HG03432 (cell line): ENCODE measurements around the gene FAM228A.
"Not testable (repeated sequence)": the region's sequence is repeated elsewhere in the genome, so short reads cannot be mapped to it uniquely, and the experiment has no call there.

Source experiments
- ATAC-seq: cut with Tn5 transposase; IDR thresholded peaks from one replicate; pipeline ENCODE4 v1.9.1; 2021; ENCODE audit warnings: mild to moderate bottlenecking, moderate library complexity; ENCODE audit not compliant: unreplicated experiment

The FAM228A gene

DNA sequence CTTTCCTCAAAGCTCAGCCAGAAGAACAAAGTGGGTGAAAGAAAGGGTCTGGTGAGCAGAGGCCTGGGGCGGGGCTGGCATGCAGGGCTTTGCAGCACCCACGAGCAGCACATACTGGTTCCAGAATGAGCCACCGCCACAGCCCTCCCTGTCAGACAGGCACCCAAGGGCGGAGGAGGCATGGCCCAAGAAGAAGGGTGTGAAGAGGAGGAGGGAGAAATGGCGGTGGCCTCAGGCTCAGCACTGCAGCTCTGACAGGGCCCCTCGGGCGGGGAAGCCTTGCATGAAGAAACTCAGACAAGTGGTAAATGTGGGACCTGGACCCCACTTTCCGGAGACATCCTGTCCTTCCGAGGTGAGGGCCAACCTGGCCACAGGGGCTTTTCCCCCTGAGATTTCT is 15.7 kb downstream of the FAM228A start:
- ATAC-seq = no peak

DNA sequence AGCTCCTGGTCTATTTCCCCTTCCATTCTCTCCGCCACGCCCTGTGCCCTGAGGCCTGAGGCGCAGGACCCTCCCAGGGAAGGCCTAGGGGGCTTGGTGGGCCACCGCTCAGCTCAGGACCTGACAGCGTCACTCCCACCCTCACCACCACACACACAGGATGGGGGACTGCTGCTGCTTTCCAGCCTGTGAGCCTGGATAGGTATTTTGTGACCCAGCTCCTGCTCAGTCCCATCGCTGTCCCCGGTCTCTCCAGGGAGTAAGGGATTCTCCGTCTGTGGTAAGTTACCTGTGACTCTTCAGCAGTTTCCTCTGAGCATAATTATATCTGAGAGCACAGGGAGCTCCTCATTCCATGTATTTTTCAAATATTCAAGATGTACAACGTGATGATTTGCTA is 16.3 kb downstream of the FAM228A start:
- ATAC-seq = no peak

DNA sequence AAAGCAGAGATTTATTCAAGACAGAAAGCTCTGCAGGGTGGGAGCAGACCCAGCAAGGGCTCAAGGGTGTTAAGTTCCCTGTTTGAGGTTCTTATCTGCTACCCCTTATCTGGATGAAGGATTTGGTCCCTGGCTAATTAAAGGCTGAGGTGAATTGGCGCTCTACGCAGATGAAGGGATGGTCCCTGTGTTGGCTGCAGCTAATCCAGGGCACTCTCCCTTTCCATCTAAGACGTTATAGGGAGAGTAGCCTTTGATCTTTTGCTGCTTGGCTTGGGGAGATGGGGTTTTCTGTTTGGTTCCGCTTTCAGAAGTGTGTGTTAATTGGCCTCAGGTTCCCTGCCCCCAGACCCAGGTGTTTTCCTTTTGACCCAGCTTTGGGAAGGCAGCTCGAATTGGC is 17.0 kb downstream of the FAM228A start:
- no peak for ATAC-seq

DNA sequence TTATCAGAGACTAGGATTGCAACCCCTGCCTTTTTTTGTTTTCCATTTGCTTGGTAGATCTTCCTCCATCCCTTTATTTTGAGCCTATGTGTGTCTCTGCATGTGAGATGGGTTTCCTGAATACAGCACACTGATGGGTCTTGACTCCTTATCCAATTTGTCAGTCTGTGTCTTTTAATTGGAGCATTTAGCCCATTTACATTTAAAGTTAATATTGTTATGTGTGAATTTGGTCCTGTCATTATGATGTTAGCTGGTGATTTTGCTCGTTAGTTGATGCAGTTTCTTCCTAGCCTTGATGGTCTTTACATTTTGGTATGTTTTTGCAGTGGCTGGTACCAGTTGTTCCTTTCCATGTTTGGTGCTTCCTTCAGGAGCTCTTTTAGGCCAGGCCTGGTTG is 22.4 kb downstream of the FAM228A start:
- ATAC-seq = not testable (repeated sequence)

DNA sequence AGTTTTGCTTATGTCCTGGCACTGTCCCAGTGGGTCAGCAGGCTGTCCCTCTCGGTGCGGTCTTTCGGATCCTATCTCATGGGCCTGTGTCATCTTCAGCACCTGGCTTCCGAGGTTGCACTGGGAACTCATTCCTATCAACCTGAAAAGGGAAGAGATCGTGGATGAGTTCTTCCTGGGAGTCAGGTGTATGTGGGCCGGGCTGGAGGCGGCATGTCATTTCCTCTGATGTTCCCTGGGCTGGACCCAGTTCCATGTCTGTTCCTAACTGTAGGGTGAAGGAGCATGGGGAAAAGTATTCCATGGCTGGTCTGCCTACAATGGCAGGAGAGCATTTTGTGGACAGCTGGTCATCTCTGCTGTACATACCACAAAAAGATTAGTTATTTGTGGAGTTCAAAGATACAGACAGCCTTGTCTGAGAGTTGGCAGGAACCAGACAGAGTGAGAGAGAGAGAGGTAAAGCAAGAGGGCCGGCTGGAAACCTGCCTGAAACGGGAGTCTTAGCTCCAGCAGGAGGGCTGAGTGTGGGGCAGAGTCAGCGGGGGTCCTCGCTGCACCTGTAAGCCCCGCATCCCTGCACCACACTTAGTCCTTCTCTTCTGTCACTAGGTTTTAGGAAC is 25.2 kb downstream of the FAM228A start:
- no peak for ATAC-seq

DNA sequence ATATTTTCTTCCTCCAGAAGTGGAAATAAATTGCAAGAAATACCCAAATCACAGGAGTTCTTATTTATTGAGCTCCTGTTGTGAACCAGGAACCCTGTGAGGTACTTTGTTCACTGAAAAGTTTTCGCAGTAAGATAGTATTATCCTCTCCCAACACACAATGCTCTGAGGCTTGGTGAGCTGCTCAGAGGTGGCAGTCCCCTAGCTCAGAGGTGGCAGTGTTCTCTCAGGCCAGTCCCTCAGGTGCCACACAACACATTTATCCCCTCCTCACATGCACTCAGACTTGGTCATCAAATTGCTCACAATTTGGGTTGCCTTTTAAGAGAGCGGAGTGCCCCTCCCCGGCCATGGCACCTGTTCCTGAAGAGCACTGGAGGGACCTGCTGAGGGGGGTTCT is 25.9 kb downstream of the FAM228A start:
- ATAC-seq = no peak

DNA sequence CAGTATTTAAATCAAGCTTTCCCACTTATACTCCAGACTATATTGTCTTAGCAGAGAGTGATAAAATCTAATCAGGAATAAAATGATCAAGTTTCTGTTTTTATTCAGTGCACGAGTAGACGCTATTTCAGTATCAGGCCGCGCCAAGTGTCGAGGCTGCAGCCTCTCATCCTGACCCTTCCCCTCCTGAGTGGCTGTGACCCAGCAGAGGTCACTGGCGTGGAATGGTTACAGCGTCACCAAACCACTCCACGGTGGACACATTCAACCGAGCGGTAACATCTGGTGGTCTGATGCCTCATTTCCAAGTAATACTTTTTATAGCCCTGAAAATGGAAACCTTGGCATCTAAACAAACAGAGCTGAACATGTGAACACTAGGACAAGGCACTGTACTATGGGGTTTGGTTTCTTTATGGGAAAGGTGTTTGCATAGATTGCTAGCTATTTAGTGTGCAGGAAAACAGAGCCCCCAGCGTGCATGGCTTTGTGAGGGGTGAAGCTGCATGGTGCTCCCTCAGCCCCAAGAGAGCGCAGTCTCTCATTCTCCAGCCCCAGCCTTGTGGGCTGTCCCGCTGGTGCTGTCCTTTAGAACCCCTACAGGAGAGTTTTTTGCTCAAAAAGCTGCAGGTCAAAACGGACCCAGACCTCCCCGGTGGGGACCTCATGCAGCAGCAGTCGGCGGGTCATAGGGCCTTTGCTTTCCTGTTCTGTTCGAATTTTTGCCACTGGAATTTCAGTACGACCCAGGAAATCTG is 28.4 kb downstream of the FAM228A start:
- no peak for ATAC-seq

DNA sequence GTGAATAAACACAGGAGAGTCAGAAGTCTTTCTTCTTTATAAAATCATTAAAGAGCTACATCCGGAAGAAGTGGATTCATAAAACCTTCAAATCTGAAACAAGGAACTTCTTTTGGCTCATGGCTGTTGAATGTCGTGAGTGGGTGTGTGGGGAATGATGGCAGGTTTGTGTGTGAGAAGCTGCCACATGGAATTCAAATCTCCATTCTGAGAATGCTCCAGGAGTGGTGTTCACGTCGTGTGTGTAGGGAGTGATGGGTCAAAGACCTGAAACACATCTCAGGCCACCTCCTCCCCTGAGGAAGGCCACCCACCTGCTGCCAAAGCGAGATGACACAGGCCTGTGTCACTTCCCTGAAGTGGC is 28.9 kb downstream of the FAM228A start:
- no peak for ATAC-seq

DNA sequence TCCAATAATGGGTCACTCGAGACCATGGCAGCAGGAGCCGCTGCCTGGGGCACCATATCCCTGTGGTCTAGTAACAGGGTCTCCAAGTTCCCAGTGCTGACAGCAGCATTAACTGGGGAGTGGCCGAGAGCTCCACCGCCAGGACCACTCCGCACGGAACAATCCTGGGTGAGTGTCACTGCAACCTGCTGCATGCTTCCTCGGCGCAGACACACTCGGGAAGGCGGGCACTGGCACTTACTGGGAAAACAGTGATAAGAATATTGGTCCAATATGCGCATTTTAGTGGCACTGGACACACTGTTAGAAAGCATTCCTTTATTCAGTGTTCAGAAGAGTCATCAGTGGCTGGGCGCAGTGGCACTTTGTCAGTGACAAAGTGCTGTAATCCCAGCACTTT is 29.7 kb downstream of the FAM228A start:
- no peak for ATAC-seq

DNA sequence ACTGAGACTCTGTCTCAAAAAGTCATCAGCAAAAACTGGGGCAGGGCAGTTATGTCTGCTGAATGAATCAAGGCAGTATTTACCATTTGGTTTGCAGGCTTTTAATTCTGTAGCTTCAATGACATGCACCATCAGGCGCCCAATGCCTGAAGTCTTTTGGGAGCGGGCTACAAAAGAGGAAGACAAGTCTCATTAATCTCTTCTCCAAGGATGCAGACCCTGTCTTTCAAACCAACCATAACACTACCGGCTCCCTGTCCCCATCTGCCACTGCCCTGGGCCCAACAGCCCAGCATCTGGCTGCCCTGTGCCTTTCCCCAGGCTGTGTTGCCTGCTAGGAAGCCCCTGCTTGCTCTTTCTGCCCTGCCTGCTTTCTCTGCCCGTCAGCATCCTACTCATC is 30.3 kb downstream of the FAM228A start:
- no peak for ATAC-seq

DNA sequence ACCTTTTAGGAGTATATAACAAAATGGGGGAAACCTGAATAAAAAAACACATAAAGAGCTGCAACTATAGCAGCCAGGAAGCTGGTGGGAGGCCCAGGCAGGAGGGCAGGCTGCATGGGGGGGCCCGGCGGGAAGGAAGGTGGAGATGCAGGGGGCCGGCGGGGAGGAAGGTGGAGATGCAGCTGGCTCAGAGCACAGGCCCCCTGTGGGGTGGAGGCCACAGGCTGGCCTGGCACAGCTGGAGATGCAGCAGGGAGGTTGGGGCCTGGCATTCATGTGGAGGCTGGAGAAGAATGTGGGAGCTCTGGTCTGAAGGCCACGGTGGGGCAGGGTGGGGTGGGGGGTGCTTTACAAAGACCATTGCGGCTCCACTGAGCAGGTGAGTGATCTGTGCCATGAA is 31.4 kb downstream of the FAM228A start:
- ATAC-seq = no peak

DNA sequence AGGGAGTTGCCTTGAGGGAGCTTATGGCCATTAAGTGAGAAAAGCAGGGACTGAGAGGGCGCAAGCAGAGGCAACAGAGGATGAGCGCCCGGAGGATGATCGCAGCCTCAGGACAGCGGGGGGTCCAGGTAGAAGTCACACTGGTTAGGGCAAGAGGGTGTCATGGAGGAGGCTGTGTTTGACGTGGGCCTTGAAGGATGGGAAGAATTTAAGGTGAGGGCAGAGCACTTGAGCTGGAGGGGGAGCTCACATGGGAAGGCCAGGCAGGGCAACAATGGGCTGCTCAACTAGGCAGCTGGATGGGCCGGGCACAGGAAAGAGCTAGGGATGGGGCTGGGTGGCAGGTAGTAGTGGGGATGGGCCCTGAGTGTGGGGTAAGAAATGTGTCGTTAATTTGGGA is 31.9 kb downstream of the FAM228A start:
- no peak for ATAC-seq

DNA sequence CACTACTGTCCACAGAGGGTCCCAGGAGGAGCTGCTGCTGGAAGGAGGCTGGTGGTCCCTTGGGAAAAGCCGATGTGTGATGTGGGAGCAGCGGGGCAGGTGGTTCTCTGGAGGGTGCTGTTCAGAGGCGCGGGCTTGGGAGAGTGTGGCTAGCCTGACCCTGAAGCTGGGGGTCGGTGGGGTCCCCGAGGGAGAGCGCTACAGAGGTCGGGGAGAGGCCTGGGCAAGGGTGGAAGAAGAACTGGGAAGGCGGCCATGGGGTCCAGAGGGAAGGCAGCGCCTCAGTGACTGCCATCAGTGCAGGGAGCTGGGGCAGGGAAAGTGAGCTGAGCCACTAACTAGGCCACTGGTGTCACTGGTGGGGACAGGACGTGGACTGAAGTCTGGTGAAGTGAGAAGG is 32.5 kb downstream of the FAM228A start:
- no peak for ATAC-seq

DNA sequence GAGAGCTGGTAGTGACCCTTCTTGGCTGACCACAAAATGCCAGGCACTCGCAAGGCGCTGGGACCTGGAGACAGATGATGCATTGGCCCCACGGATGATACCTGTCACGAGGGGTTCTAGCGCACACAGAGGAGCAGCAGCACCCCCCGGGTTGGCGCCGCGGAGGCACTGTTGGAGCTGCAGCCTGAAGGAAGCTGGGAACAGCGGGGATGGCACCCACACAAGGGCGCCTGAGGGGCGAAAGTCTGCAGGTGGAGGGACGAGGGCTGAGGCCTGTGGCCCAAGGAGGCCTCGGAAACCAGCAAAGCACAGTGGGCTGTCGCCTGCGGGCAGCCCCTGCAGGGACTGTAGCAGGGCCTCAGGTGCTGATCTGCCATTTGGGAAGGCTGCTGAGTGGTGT is 33.6 kb downstream of the FAM228A start:
- ATAC-seq = no peak

DNA sequence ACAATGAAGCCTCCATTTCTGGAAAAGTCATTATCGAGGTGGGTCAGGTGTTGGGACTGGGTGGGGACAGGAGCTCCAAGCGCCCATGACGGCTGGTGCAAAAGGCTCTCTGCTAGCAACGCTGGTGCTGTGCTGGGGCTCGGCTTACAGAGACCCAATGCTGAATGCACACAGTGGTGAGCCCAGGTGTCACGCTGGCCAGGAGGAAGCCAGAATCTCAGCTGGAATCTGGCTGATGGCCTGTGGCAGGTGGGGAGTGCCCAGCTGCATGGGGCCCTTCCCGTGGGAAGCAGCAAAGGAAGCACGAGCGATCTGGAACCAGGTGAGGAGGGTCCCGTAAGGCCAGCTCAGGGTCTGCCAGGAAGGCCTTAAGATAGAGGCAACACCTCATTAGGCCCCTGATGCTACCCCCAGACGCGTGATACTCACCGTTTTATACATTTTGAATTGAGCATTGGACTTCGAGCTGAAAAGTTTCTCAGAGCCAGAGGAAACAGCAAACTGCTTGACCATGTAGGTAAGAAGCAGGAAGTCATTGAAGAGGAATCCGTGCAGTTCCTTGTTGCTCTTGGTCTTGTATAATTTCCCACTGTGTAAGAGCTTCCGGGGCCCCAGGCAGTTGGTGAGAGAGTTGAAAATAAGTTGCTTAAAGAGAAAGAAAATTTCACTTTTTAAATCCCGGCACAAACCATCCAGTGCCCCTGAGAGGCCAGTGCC is 34.7 kb downstream of the FAM228A start:
- ATAC-seq = no peak

DNA sequence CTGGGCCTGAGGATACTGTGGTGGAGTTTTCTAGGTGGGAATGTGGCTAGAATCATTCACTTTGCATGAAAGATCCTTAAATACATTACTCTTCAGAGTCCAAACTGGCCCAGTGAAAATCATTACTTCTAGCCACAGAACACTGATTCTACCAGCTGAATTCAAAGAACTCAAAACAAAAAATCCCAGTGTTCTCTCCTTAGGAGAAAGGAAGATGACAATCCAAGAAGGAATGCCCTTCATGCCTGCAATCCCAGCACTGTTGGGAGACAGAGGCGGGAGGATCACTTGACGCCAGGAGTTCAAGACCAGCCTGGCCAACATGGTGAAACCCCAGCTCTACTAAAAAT is 35.2 kb downstream of the FAM228A start:
- ATAC-seq = no peak

DNA sequence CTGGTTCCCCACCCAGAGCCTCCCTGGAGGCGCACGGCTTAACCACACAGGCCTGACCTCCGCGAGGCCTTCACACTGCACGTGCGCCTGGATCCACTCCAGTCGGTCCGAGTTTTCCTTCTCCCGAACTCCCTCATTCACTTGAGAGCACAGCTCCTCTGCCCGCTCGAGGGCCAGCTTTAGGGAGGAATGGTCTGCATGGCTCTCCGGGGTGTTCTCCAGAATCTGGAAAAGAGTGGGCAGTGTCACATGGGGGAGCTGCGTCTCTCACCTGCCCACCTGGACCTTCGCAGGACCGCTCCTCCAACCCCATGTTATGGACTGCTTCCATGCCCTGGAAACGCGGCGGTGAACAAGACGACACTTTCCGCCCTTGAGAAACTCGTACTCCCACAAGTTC is 35.9 kb downstream of the FAM228A start:
- no peak for ATAC-seq

DNA sequence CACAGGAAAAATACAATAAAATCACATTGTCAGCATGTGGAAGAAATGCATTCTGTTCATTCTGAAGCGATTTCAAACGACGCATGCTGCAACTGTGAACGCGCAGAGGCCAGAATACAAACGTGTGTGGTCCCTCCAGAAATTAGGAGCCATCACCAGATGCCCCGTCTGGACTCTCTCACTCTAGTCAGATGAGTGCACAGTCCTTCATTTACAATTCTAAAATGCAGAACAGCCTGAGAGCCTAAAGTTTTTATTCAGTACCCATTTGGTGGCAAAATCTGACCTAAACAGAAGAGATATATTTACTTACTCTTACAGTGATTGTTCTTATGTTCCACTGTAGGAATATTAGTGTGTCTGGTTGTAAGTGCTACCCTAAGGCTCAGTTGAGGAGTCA is 36.6 kb downstream of the FAM228A start:
- no peak for ATAC-seq

DNA sequence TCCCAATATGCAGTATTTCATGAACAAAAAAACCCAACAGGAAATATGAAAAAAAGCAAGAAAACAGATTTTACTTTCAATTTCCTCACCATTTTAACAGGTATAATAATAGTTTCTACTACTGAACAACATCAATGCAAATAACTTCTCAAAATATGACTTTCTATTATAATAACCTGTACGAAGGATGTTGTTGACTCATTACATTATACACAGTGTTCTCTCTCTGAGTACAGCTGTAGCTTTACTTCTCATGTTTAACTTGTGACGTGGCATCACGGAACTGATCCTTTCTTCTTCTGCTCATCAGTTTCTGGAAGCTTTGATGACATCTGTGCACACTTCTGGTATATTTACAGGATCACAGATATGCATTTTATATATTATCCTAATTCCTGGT is 40.0 kb downstream of the FAM228A start:
- ATAC-seq = peak; percentile 95

DNA sequence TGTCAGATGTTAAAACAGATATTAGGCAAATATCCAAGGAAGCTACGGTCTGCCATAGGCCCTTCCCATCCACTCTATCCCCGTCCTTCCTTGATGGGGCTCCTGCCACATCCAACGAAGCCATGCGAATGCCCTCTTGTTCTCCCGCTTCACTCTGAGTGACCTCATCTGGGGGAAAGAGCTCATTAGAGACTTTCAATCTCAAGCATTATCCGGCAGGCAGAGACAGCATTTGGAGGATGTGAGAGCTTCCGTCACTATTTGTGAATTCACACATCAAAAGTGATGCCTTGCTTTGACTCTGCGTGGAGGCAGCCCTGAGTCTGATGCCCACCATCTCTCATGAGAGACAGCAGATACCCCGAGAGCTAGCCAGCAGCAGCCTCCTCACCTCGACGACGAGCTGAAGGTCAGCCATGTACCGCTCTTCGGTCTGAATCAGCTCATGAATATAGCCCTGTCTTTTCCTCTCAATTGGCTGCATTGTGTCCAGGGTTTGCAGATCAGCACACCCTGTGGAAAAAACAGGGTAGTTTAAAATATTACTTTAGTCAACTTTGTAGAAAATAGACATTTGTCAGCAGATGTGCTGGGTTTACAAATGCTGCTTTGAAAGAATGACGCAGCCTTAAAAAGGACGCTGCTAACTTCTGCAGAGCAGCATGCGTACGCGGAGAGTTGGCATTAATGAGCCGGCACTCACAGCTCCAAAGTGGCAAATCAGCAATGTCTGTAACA is 45.9 kb downstream of the FAM228A start:
- no peak for ATAC-seq

DNA sequence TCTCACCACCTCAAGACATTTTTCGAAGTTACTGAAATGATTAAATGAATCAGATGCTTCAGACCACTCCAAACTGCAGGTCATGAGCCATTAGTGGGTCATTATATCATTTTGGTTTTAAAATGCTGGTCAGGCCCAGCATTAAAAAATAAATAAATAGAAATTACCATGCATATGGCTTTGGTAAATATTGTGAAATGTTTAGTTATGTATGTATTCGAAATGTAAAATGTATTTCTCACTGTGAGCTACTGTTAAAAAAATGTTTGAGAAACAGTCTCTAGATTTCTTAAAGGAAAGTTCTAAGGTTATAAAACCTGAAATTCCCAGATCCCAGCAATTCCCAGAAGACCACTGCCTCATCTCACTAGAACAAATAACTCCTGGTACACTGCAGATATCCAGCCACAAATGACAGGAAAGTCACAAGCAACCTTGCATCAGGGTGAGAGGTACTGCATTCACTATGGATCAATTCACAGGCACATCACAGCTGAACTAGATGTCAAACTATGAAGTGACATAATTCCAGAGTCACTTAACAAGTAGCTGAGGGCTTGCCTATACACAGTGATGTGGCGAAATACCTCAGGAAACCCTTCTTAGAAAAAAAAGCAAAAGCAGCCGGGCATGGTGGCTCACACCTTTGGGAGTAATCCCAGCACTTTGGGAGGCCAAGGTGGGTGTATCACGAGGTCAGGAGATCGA is 46.6 kb downstream of the FAM228A start:
- no peak for ATAC-seq
